Measurements from ENCODE around the gene MYO5B.

Gene MYO5B

GRCh38 chr18:50172367-50172766 lies 22.6 kb downstream of the MYO5B start:
- Histone ChIP-seq H3K27ac (ENCODE audit: low read depth, low read length) (no peak overlapping the region), H3K36me3 (ENCODE audit: control insufficient read depth in 5 of 5, insufficient read depth in 5 of 5, low read length in 5 of 5) (no peaks in the 10 kb centered on the region), H3K9me3 (ENCODE audit: control insufficient read depth in 5 of 5, low read length in 5 of 5) (no peaks in the 10 kb centered on the region), H3K4me3 (ENCODE audit: low read depth in 1 of 5, low read length in 5 of 5) (no peak overlapping the region), H3K4me1 (ENCODE audit: control insufficient read depth in 5 of 5, insufficient read depth in 5 of 5, low read length in 5 of 5) (no peaks in the 10 kb centered on the region), H3K9ac (ENCODE audit: low read length in 5 of 5) (no peak overlapping the region), H3K27me3 (ENCODE audit: control insufficient read depth in 5 of 5, insufficient read depth in 4 of 5, low read length in 5 of 5) (peaks cover 0 to 3% (median 0%) of the 10 kb centered on the region in 5 donors)

DNA sequence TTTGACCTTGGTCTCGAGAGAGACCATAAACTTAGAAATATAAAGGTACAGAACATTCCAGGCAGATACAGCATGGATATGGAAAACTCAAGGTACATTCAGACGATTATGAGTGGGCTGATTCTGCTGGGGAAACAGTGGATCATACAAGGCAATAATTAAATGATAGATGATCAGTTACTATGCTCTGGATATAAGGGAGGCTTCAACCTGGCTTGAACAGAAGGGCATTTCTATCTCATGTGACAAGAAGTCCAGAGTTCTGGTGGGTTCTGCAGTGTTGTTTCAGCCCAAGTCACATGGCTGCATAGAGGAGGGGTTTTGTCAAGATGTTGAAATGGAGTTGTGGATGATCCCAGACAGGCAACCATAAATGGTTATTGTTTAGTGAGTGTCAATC lies 23.5 kb downstream of the MYO5B start:
- no peak overlapping the region for H3K4me3 ChIP-seq (ENCODE audit: low read depth in 1 of 5, low read length in 5 of 5)
- no peaks in the 10 kb centered on the region for H3K9me3 ChIP-seq (ENCODE audit: control insufficient read depth in 5 of 5, low read length in 5 of 5)
- H3K27ac ChIP-seq (ENCODE audit: low read depth, low read length) = no peak overlapping the region
- no peak overlapping the region for H3K9ac ChIP-seq (ENCODE audit: low read length in 5 of 5)
- H3K36me3 ChIP-seq (ENCODE audit: control insufficient read depth in 5 of 5, insufficient read depth in 5 of 5, low read length in 5 of 5) = no peaks in the 10 kb centered on the region
- no peaks in the 10 kb centered on the region for H3K4me1 ChIP-seq (ENCODE audit: control insufficient read depth in 5 of 5, insufficient read depth in 5 of 5, low read length in 5 of 5)
- peaks cover 0 to 3% (median 0%) of the 10 kb centered on the region in 5 donors for H3K27me3 ChIP-seq (ENCODE audit: control insufficient read depth in 5 of 5, insufficient read depth in 4 of 5, low read length in 5 of 5)

DNA sequence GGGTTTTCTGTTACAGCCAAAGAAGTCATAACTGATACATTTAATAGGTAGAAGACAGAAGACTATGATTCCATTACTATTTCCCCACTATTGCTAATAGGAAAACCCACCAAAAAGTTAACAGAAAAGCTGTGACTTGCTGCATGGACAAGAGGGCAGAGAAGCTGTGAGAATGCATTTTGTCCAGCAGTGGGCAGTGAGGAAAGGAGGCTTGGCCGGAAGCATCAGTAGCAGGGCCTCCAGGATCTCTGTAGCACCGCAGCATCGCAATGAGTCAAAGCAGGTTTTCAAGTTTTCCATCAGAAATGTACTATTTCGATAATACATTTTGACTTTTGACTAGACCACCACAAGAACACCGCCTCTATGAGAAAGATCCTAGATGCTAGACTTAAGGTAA lies 24.9 kb downstream of the MYO5B start:
- Histone ChIP-seq H3K27me3 (ENCODE audit: control insufficient read depth in 5 of 5, insufficient read depth in 4 of 5, low read length in 5 of 5) (peaks cover 0 to 6% (median 3%) of the 10 kb centered on the region in 5 donors), H3K4me3 (ENCODE audit: low read depth in 1 of 5, low read length in 5 of 5) (no peak overlapping the region), H3K36me3 (ENCODE audit: control insufficient read depth in 5 of 5, insufficient read depth in 5 of 5, low read length in 5 of 5) (no peaks in the 10 kb centered on the region), H3K9me3 (ENCODE audit: control insufficient read depth in 5 of 5, low read length in 5 of 5) (no peaks in the 10 kb centered on the region), H3K27ac (ENCODE audit: low read depth, low read length) (no peak overlapping the region), H3K9ac (ENCODE audit: low read length in 5 of 5) (no peak overlapping the region), H3K4me1 (ENCODE audit: control insufficient read depth in 5 of 5, insufficient read depth in 5 of 5, low read length in 5 of 5) (no peaks in the 10 kb centered on the region)

- Histone ChIP-seq H3K9me3 (ENCODE audit: control insufficient read depth in 5 of 5, low read length in 5 of 5) (no peaks in the 10 kb centered on the region), H3K36me3 (ENCODE audit: control insufficient read depth in 5 of 5, insufficient read depth in 5 of 5, low read length in 5 of 5) (no peaks in the 10 kb centered on the region), H3K27ac (ENCODE audit: low read depth, low read length) (no peak overlapping the region)
These were observed 25.8 kb downstream of the MYO5B start for GRCh38 chr18:50169149-50169548.

DNA sequence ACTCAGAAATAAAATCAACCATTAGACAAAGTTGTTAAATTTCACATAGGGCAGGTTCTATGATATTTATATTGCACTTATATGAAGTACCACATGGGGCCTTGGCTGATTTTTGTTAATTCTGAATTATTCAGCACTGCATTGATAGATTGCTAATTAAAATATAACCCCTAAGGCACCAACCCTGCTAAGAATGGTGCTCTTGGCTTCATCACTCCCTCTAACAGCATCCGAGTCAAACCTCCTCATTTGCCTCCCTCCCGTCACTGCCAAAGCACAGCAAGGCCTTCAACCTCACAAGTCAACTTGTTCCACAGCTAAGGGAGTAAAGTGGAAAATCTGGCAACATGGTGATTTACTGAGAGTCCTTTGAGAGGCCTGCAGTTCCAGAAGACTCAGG lies 27.0 kb downstream of the MYO5B start:
- Histone ChIP-seq H3K27ac (ENCODE audit: low read depth, low read length) (no peak overlapping the region), H3K36me3 (ENCODE audit: control insufficient read depth in 5 of 5, insufficient read depth in 5 of 5, low read length in 5 of 5) (no peaks in the 10 kb centered on the region)

More at GRCh38 chr18:50169149-50169548, 25.8 kb downstream of the MYO5B start:
- Histone ChIP-seq H3K4me3 (ENCODE audit: low read depth in 1 of 5, low read length in 5 of 5) (no peak overlapping the region), H3K9ac (ENCODE audit: low read length in 5 of 5) (no peak overlapping the region), H3K27me3 (ENCODE audit: control insufficient read depth in 5 of 5, insufficient read depth in 4 of 5, low read length in 5 of 5) (peaks cover 0 to 8% (median 4%) of the 10 kb centered on the region in 5 donors), H3K4me1 (ENCODE audit: control insufficient read depth in 5 of 5, insufficient read depth in 5 of 5, low read length in 5 of 5) (no peaks in the 10 kb centered on the region)

DNA sequence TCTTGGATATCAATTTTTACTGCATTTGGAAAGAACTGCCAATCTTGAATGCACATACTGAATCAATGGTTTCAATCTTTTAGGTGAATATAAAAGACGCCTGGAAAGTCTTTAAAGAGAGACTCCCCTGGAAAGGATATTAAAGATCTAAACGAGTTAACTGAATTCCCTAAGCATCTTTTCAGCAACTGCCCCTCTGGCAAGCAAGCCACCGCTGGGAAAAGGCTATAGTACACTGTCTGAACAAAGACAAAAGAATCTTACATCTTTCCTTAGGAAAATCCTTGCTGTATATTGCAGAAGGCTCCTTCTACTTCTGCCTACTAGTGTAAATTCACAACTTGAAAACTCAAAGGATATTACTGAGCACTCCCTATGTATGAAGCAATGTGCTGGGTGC lies 28.0 kb downstream of the MYO5B start:
- Histone ChIP-seq H3K9ac (ENCODE audit: low read length in 5 of 5) (no peak overlapping the region), H3K9me3 (ENCODE audit: control insufficient read depth in 5 of 5, low read length in 5 of 5) (no peaks in the 10 kb centered on the region), H3K4me1 (ENCODE audit: control insufficient read depth in 5 of 5, insufficient read depth in 5 of 5, low read length in 5 of 5) (peaks cover 0 to 6% (median 2%) of the 10 kb centered on the region in 5 donors), H3K27me3 (ENCODE audit: control insufficient read depth in 5 of 5, insufficient read depth in 4 of 5, low read length in 5 of 5) (peaks cover 0 to 12% (median 4%) of the 10 kb centered on the region in 5 donors), H3K27ac (ENCODE audit: low read depth, low read length) (no peak overlapping the region), H3K36me3 (ENCODE audit: control insufficient read depth in 5 of 5, insufficient read depth in 5 of 5, low read length in 5 of 5) (no peaks in the 10 kb centered on the region), H3K4me3 (ENCODE audit: low read depth in 1 of 5, low read length in 5 of 5) (no peak overlapping the region)

More for the DNA sequence above, 27.0 kb downstream of the MYO5B start:
- Histone ChIP-seq H3K27me3 (ENCODE audit: control insufficient read depth in 5 of 5, insufficient read depth in 4 of 5, low read length in 5 of 5) (peaks cover 0 to 12% (median 3%) of the 10 kb centered on the region in 5 donors), H3K9ac (ENCODE audit: low read length in 5 of 5) (no peak overlapping the region), H3K9me3 (ENCODE audit: control insufficient read depth in 5 of 5, low read length in 5 of 5) (no peaks in the 10 kb centered on the region), H3K4me1 (ENCODE audit: control insufficient read depth in 5 of 5, insufficient read depth in 5 of 5, low read length in 5 of 5) (no peaks in the 10 kb centered on the region), H3K4me3 (ENCODE audit: low read depth in 1 of 5, low read length in 5 of 5) (no peak overlapping the region)

- no peak overlapping the region for H3K27ac ChIP-seq (ENCODE audit: low read depth, low read length)
- H3K27me3 ChIP-seq (ENCODE audit: control insufficient read depth in 5 of 5, insufficient read depth in 4 of 5, low read length in 5 of 5) = peaks cover 4 to 22% (median 9%) of the 10 kb centered on the region in 5 donors
- peaks cover 0 to 8% (median 6%) of the 10 kb centered on the region in 5 donors for H3K4me1 ChIP-seq (ENCODE audit: control insufficient read depth in 5 of 5, insufficient read depth in 5 of 5, low read length in 5 of 5)
- no peak overlapping the region for H3K9ac ChIP-seq (ENCODE audit: low read length in 5 of 5)
- H3K9me3 ChIP-seq (ENCODE audit: control insufficient read depth in 5 of 5, low read length in 5 of 5) = no peaks in the 10 kb centered on the region
- no peak overlapping the region for H3K4me3 ChIP-seq (ENCODE audit: low read depth in 1 of 5, low read length in 5 of 5)
- no peaks in the 10 kb centered on the region for H3K36me3 ChIP-seq (ENCODE audit: control insufficient read depth in 5 of 5, insufficient read depth in 5 of 5, low read length in 5 of 5)
These were observed 31.4 kb downstream of the MYO5B start for GRCh38 chr18:50163505-50163904.

DNA sequence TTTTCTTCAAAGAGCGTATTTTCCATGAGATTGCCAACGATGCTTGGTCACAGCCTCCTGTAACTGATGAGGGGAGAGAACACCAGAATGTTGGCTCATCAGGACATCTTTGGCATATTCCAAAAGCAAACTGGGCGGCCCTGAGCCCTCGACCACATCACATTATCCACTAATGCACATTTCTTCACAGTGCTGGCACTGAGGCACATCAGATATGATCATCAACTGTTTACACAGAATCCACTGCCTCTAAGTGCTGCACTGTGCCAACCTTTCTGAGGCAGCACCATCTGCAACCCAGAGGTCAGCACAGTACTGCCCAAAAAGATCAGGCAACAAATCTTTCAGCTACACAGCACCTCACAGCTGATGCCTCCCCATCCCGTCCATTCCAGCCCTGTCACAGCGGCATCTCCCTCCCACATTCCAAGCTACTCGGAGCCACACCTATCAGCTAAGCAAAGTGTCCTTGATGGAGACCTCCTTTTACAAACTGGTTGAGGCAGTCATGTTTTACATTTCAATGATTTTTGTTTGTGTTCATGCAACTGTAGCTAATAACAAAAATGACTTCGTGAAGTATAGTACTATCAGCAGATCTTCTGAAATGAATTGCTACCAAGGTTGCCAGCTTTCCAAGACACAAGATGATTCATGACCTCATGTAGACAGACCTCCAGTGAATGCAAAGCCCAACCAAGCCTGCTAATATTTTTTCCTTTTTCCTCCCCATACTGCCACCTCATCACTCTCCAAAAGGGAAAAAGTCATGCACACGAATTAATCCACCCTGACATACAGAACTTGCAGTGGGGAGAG lies 32.3 kb downstream of the MYO5B start:
- Histone ChIP-seq H3K4me1 (ENCODE audit: control insufficient read depth in 5 of 5, insufficient read depth in 5 of 5, low read length in 5 of 5) (peaks cover 0 to 8% (median 6%) of the 10 kb centered on the region in 5 donors), H3K9ac (ENCODE audit: low read length in 5 of 5) (no peak overlapping the region), H3K27me3 (ENCODE audit: control insufficient read depth in 5 of 5, insufficient read depth in 4 of 5, low read length in 5 of 5) (peaks cover 4 to 20% (median 9%) of the 10 kb centered on the region in 5 donors), H3K9me3 (ENCODE audit: control insufficient read depth in 5 of 5, low read length in 5 of 5) (no peaks in the 10 kb centered on the region), H3K27ac (ENCODE audit: low read depth, low read length) (no peak overlapping the region), H3K4me3 (ENCODE audit: low read depth in 1 of 5, low read length in 5 of 5) (no peak overlapping the region), H3K36me3 (ENCODE audit: control insufficient read depth in 5 of 5, insufficient read depth in 5 of 5, low read length in 5 of 5) (no peaks in the 10 kb centered on the region)

GRCh38 chr18:50161597-50162205 lies 33.2 kb downstream of the MYO5B start:
- Histone ChIP-seq H3K4me3 (ENCODE audit: low read depth in 1 of 5, low read length in 5 of 5) (no peak overlapping the region), H3K36me3 (ENCODE audit: control insufficient read depth in 5 of 5, insufficient read depth in 5 of 5, low read length in 5 of 5) (no peaks in the 10 kb centered on the region), H3K9ac (ENCODE audit: low read length in 5 of 5) (no peak overlapping the region), H3K4me1 (ENCODE audit: control insufficient read depth in 5 of 5, insufficient read depth in 5 of 5, low read length in 5 of 5) (peaks cover 0 to 8% (median 6%) of the 10 kb centered on the region in 5 donors), H3K27ac (ENCODE audit: low read depth, low read length) (no peak overlapping the region), H3K27me3 (ENCODE audit: control insufficient read depth in 5 of 5, insufficient read depth in 4 of 5, low read length in 5 of 5) (peaks cover 4 to 20% (median 9%) of the 10 kb centered on the region in 5 donors), H3K9me3 (ENCODE audit: control insufficient read depth in 5 of 5, low read length in 5 of 5) (no peaks in the 10 kb centered on the region)

DNA sequence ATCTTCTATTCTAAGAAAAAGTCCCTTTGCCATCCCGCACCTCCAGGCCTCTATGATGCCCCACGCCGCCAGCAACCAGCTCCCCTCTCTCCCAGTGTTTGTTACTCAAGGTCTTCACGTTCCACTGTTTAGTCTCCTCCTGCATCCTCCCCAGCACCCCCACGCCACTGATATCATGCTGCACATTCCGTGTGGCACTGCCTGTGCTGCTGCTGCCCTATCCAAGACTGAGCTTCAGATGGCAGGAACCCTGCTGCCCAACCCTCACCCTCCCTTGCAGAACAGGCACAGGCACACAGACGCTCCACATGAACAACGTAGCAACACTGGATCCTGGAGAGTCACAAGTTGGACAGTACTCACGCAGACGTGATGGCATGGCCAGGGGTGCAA lies 35.3 kb downstream of the MYO5B start:
- H3K27ac ChIP-seq (ENCODE audit: low read depth, low read length) = no peak overlapping the region
- peaks cover 0 to 8% (median 6%) of the 10 kb centered on the region in 5 donors for H3K4me1 ChIP-seq (ENCODE audit: control insufficient read depth in 5 of 5, insufficient read depth in 5 of 5, low read length in 5 of 5)

More for the DNA sequence above, 35.3 kb downstream of the MYO5B start:
- Histone ChIP-seq H3K27me3 (ENCODE audit: control insufficient read depth in 5 of 5, insufficient read depth in 4 of 5, low read length in 5 of 5) (peaks cover 4 to 14% (median 9%) of the 10 kb centered on the region in 5 donors), H3K4me3 (ENCODE audit: low read depth in 1 of 5, low read length in 5 of 5) (no peak overlapping the region), H3K9me3 (ENCODE audit: control insufficient read depth in 5 of 5, low read length in 5 of 5) (no peaks in the 10 kb centered on the region), H3K36me3 (ENCODE audit: control insufficient read depth in 5 of 5, insufficient read depth in 5 of 5, low read length in 5 of 5) (no peaks in the 10 kb centered on the region), H3K9ac (ENCODE audit: low read length in 5 of 5) (no peak overlapping the region)
